GM21737 (cell line): ENCODE data around the gene MTF1.
"Not testable (repeated sequence)": the region's sequence is repeated elsewhere in the genome, so short reads cannot be mapped to it uniquely, and the experiment has no call there.

Experiments used
- ATAC-seq: cut with Tn5 transposase; IDR thresholded peaks from one replicate; pipeline ENCODE4 v1.9.1; 2021; ENCODE audit warnings: mild to moderate bottlenecking, moderate library complexity; ENCODE audit not compliant: unreplicated experiment

The MTF1 gene

DNA sequence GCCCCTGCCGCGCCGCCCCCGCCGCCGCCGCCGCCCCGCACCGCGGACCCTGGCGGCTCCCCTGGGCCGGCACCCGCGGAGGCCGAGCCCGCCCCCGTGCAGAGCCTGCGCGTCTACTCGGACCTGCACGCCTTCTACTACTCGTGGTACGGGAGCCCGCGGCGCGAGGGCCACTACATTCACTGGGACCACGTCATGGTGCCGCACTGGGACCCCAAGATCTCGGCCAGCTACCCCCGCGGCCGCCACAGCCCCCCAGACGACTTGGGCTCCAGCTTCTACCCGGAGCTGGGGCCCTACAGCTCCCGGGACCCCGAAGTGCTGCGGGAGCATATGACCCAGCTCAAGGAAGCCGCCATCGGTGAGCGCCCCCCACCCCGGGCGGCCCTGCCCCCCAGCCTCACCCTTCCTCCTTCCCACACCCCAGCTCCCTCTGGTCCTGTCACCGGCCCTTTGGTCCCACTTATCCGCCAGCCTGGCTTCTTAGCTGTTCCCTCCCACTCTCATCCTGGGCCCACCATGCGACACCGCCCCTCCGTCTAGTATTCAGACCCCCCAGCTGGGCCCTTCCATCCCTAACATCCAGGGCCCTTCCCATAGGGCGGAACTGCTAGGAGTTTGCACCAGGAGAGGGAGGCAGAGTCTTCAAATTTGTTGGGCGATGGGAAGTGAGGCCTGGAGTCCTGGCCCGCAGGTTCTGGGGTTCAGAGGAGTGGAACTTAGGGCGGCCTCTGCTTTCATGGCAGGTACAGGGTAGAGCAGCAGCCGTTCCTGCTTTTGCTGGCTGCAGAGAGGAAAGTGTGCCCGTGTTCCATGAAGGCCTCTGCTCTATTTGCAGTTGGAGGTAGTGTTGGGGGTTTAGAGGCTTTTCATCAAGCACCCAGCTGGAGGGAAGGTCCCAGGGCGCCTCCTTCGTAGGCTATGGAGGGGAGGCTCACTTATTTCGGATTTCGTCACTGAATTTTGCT, 64.7 kb downstream of the MTF1 start:
- no peak for ATAC-seq

DNA sequence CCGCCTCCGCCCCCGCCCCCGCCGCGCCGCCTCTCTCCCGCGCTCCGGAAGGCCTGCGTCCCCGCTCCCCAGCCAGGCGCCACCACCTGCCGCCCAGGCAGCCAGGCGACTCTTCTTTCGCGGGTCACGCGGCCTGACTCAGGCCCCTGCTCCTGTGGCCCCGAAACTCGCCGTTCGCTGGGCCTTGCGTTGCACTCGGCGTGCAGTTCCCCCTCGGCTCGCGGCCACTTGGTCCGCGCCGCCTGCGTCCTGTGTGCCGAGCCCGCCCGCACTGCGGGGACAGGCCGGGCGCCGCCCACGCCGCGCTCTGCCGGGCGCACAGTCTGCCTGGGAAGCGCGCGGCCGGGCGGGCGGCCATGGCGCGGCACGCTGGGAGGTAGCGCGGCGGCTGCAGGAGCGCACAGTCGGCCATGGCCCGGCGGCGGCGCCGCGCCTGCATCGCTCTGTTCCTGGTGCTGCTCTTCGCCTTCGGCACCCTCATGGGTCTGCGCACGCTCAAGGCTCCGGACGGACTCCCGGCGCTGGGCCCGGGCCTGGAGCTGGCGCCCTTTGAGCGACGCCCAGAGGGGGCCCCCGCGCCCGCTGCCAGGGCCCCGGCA, 65.5 kb downstream of the MTF1 start, which contains the start of gene MANEAL:
Gene MANEAL, plus strand, starts transcription at position 75 of the 599 bp plus-strand sequence. Its CDS starts 336 bp downstream, at position 411.
- ATAC-seq, result no peak

DNA sequence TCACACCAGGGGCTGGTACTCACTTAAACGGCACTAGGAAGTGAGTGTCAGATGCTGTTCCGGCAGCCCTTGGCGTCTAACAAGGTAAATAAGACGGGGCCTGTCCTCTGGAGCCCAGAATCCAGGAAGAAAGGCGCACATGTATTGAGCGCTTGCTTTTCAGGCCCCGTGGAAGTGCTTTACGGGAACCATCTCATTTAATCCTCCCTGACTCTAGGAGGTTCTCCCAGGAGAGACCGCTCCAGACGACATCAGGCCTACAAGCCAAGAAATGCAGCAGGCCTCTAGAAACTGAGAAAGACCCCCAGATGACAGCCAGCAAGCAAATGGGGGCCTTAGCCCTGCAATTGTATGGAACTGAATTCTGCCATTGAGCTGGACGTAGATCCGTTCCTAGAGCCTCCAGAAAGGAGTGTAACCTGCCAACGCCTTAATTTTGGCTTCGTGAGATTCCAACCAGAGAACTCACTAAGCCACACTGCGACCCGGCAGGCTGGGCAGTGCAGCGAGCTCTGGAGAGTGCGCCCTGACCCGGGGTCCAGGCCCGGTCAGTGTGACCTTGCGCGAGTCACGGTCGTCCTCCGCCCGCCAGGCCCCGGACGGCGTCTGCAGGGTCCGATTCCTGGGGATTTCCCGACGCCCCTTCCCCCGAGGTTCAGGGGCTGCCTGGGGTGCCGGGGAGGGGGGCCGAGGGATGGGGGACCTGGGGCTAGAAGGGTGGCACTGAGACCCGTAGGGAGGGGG, 66.3 kb downstream of the MTF1 start:
- no peak for ATAC-seq

DNA sequence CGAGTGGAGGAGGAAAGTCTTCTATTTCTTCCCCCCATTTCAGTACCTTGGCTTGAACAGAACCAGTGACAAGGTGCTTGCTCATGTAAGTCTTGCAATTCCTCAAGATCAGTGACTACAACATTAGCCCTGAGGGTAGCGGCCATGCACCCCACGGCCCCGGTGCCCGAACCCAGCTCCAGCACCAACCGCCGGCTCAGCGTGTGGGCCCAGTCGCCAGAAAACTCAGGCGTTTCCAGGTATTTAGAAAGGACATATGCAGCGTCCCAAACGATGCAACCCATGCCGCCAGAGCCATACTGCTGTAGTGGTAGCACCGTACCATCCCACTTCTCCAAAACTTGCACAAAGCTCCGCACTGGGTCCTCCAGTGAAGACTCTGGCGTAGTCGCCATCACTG, 76.9 kb downstream of the MTF1 start:
- ATAC-seq, result no peak

DNA sequence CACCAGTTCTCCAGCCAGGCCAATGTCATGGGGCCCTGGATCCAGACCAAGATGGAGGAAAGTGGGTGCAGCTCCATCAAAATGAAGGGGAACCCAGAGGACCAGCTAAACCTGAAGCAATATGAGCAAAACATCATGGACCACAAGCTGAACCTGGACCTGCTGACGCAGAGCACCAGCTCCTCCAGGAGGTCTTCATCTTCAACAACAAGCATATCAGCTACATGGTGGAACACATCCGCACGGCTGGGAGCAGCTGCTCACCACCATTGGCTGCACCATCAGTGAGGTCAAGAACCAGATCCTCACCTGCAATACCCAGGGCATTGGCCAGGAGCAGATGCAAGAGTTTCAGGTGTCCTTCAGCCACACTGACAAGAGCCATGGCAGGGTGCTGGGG, 80.7 kb downstream of the MTF1 start:
- ATAC-seq, result no peak

DNA sequence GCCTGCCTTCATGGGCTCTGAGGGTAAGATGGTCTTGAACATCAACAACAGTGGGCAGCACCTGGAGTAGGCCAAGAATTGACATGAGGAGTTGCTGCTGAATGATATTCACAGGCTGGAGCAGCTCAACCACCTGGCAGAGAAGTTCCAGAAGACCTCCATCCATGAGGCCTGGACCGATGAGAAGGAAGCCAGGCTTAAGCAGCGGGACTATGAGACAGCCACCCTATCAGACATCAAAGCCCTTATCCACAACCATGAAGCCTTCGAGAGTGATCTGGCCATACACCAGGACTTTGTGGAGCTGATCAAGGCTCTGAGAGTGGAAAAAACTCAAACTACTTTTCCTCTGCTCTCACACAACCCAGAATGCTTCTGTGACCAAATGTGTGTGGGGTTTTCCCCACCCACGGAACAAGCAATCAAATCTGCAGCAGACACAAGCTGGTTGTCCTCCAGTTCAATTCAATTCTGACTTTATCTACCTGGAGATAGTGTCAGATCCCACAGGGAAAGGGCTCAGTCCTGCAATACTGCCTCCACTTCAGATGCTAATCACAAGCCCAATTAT, 82.4 kb downstream of the MTF1 start:
- ATAC-seq, result no peak

- not testable (repeated sequence) for ATAC-seq
Measured at GRCh38 chr1:37771440-37771839, 88.0 kb downstream of the MTF1 start.

DNA sequence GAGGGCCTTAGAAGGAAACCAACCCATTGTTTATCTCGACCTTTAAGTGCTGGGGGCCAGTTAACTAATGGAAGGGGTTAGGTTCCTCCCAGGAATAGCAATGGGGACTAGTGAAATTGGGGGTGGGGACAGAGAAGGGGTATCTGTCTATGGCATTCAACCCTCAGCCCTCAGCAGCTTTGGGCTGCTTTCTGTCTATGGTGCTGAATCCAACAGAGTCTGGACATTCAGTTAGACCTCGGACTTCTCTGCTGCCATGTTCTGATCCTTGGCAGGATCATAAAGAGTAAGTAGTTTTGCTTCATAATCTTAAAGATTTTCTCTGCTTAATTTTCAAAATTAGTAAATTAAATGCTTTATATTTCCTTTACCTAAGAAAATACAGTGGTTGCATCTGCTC, 91.9 kb downstream of the MTF1 start:
- ATAC-seq, result no peak

DNA sequence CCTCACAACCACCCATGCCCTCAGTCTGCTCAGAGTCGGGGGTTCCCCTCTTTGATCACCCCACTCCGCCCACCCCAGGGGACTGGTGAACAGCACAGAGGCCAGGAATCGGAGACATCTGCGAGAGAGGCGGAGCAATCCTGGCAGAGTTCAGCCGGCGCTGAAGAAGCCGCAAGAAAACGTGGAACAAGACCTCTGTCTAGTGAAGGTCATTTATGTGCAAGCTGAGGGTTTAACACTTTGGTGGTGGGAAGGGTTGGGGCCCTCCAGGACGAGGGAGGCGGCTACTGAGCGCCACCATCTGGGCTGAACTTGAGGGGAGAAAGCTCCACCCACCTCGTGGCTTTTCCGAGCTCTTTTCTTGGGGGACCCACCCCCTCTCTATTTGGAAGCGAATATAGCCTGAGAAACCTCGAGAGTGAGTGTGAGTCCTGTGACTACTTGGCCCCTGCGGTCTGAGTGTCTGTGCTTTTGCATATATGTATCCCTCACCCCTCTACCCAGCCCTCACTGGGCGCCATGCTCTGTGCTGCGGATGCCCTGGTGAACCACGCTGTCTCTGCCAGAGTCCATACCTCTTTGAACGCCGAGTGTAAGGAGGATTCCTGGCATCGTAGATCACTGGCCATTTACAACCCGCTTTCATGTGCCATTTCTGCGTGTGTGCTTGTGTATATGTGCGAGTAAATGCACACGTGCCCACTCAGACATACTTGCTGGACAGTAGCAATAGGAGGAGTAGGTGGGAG, 93.3 kb downstream of the MTF1 start:
- no peak for ATAC-seq

GRCh38 chr1:37764888-37765441, 94.4 kb downstream of the MTF1 start, which contains the start of gene EPHA10:
Gene EPHA10 (minus strand): TSS chr1:37765120. CDS start chr1:37765066, 54 bp downstream.
- no peak for ATAC-seq

GRCh38 chr1:37764414-37764825, 95.0 kb downstream of the MTF1 start:
- ATAC-seq, result no peak

DNA sequence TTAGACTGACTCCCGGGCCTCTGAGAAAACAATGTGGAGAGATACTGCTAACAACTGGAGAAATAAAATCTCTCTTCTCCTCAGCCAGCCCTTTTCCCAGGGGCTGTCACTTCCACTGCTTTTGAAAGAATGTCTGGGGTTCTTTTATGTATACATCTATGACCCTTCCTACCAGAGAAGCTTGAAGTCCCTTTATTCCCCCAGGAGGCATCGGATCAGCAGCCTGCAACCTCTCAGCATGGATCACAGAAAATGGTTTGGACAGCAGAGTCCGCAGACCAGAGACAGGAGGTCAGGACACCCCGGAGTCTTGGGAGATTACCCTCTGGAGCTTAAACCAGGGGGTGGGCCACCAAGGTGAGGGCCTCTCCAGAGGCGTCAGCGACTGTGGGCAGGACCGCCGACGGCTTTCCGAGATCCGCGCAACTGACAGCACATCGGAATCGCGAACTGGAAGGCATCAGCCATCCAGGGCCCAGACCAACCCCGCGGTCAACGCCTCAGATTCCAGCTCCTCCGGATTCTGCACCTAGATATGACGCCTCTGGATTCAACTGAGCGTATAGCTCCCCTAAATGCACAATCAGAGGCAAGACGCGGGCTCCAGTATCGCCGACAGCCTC, 95.5 kb downstream of the MTF1 start:
- ATAC-seq, result no peak

DNA sequence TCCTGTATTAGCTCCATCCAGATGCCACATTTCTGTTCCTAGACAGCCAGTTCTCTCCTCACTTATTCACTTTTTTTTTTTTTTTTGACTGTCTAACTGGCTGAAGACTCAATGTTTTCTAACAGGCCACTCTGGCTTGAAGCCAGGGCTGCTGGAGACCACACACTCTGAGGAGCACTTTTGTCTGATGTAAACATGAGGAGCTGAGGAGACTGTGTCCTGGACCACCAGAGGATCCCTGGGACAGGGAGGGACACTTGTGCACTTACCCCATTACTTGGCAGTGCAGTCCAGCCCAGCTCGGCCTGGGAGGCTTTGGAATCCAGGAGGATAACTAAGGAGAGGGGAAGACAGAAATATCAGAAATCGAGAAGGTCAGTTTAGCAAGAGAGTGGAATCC, 96.9 kb downstream of the MTF1 start:
- no peak for ATAC-seq

GRCh38 chr1:37761416-37762095, 97.8 kb downstream of the MTF1 start:
- ATAC-seq, result no peak
